Activated CD4-positive, alpha-beta T cell treated with anti-CD3 and anti-CD28 coated beads, Interleukin-2, amount 50 U/mL, for 16 hours (primary cell): Measurements from ENCODE around the gene KANK2.
A peak's percentile ranks its signal among the peaks of the same experiment; 100 is the strongest.

Experiments used
- DNase-seq: peaks from one replicate; pipeline ENCODE4 v3.0.0-alpha.2; 2020

KANK2 gene

GRCh38 chr19:11225172-11225571 lies 27.8 kb upstream of the KANK2 start:
- DNase-seq, result no peak

- no peak for DNase-seq
Measured at GRCh38 chr19:11224429-11224828, 27.1 kb upstream of the KANK2 start.

- no peak for DNase-seq
Measured at GRCh38 chr19:11223200-11223599, 25.9 kb upstream of the KANK2 start.

- DNase-seq, result no peak
Measured at GRCh38 chr19:11221082-11221598, 23.8 kb upstream of the KANK2 start.

- DNase-seq, result no peak
Measured at GRCh38 chr19:11214387-11214786, 17.0 kb upstream of the KANK2 start.

GRCh38 chr19:11210656-11210928 lies 13.2 kb upstream of the KANK2 start:
- DNase-seq, result no peak

- DNase-seq, result no peak
Measured at GRCh38 chr19:11209839-11210655, 12.7 kb upstream of the KANK2 start.

- no peak for DNase-seq
Measured at GRCh38 chr19:11208561-11209471, 11.5 kb upstream of the KANK2 start.

GRCh38 chr19:11205939-11206570 lies 8.7 kb upstream of the KANK2 start:
- DNase-seq, result no peak

- no peak for DNase-seq
Measured at GRCh38 chr19:11204943-11205349, 7.6 kb upstream of the KANK2 start.

- DNase-seq, result no peak
Measured at GRCh38 chr19:11204076-11204602, 6.8 kb upstream of the KANK2 start.

GRCh38 chr19:11203194-11204075 lies 6.1 kb upstream of the KANK2 start:
- DNase-seq, result peak; percentile 15

- no peak for DNase-seq
Measured at GRCh38 chr19:11202488-11203193, 5.3 kb upstream of the KANK2 start.

GRCh38 chr19:11201791-11202190 lies 4.4 kb upstream of the KANK2 start:
- DNase-seq, result no peak

GRCh38 chr19:11200931-11201330 lies 3.6 kb upstream of the KANK2 start:
- no peak for DNase-seq

GRCh38 chr19:11200015-11200574 lies 2.8 kb upstream of the KANK2 start:
- DNase-seq, result no peak

GRCh38 chr19:11199517-11199916 lies 2.2 kb upstream of the KANK2 start:
- DNase-seq, result no peak

GRCh38 chr19:11198769-11199424 lies 1.6 kb upstream of the KANK2 start:
- no peak for DNase-seq

- DNase-seq, result no peak
Measured at GRCh38 chr19:11198175-11198534, 810 bp upstream of the KANK2 start.

- no peak for DNase-seq
Measured at GRCh38 chr19:11196406-11197287, 698 bp downstream of the KANK2 start.
